Type B pancreatic cell (in vitro differentiated cells): Measurements from ENCODE around the gene TWF2. TPM values are rescaled to one million over a fixed set of nuclear protein-coding genes. Genes with fewer than 3 reads are reported as not detected.

Experiments
- DNase-seq: peaks from one replicate; pipeline ENCODE4 v3.0.0; 2021; ENCODE audit warnings: mixed read lengths; ENCODE audit not compliant: unreplicated experiment; ENCODE audit errors: extremely low spot score
- H3K27ac Mint-ChIP-seq: 2 replicates; pipeline ENCODE4 v1.8.0; 2021; ENCODE audit warnings: mild to moderate bottlenecking, mixed read lengths
- H3K27me3 Mint-ChIP-seq: 2 replicates; pipeline ENCODE4 v1.8.0; 2021; ENCODE audit warnings: mixed read lengths
- H3K36me3 Mint-ChIP-seq: 2 replicates; pipeline ENCODE4 v1.8.0; 2021; ENCODE audit warnings: mixed read lengths
- H3K4me1 Mint-ChIP-seq: one replicate; pipeline ENCODE4 v1.8.0; 2021; ENCODE audit warnings: mixed read lengths; ENCODE audit not compliant: unreplicated experiment
- H3K4me3 Mint-ChIP-seq: 2 replicates; pipeline ENCODE4 v1.8.0; 2021; ENCODE audit warnings: mild to moderate bottlenecking, mixed read lengths
- H3K9me3 Mint-ChIP-seq: 2 replicates; pipeline ENCODE4 v1.8.0; 2021; ENCODE audit warnings: mixed read lengths
- microRNA-seq: library from miRNA; unstranded; fragments of <30 nt; microRNA quantifications from one replicate; pipeline ENCODE4, GENCODE V29; 2020
- total RNA-seq: library from RNA; stranded (reverse); gene quantifications from 2 replicates; pipeline ENCODE4 v1.2.1, GENCODE V29; 2021; ENCODE audit warnings: low replicate concordance
- TF ChIP-seq, protein P1 (sequence below): fragments of 200-600 bp; sonication (generic); conservative IDR thresholded peaks from 2 replicates; pipeline ENCODE4 v1.5.0; 2021; ENCODE audit warnings: antibody characterized with exemption, mild to moderate bottlenecking

Gene TWF2
- total RNA-seq, 1 donor from 2014 or later, result 33.7 TPM

- Mint-ChIP-seq H3K27ac (no peak overlapping the region), H3K36me3 (no peaks in the 10 kb centered on the region), H3K9me3 (no peaks in the 10 kb centered on the region), H3K4me1 (peaks cover 15% of the 10 kb centered on the region), H3K27me3 (no peaks in the 10 kb centered on the region), H3K4me3 (no peak overlapping the region)
- TF ChIP-seq, protein P1, sequence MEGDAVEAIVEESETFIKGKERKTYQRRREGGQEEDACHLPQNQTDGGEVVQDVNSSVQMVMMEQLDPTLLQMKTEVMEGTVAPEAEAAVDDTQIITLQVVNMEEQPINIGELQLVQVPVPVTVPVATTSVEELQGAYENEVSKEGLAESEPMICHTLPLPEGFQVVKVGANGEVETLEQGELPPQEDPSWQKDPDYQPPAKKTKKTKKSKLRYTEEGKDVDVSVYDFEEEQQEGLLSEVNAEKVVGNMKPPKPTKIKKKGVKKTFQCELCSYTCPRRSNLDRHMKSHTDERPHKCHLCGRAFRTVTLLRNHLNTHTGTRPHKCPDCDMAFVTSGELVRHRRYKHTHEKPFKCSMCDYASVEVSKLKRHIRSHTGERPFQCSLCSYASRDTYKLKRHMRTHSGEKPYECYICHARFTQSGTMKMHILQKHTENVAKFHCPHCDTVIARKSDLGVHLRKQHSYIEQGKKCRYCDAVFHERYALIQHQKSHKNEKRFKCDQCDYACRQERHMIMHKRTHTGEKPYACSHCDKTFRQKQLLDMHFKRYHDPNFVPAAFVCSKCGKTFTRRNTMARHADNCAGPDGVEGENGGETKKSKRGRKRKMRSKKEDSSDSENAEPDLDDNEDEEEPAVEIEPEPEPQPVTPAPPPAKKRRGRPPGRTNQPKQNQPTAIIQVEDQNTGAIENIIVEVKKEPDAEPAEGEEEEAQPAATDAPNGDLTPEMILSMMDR, result no peak
- no peak for DNase-seq
Observed at GRCh38 chr3:52182196-52182595, 56.8 kb downstream of the TWF2 start.

DNA sequence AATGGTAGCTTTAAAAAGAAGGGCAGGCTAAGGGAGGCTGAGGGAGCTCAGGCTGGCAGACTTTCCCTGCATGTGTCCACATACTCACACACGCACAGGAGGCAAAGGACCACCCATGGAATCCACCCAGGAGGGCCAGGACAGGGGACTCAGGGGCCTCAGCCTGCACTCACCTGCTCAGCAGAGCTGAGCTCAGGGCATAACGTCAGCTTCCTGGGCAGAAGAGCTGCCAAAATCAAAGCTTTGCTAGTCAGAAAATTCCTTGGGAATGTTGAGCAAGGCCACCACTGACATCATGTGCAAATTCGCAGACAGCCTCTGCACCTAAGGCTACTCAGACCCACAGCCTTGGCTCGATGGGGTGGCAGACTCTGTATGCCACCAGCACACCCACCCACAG, 57.4 kb downstream of the TWF2 start:
- peaks cover 19% of the 10 kb centered on the region for H3K4me1 Mint-ChIP-seq

More for the DNA sequence above, 57.4 kb downstream of the TWF2 start:
- Mint-ChIP-seq H3K4me3 (no peak overlapping the region), H3K27me3 (no peaks in the 10 kb centered on the region), H3K36me3 (no peaks in the 10 kb centered on the region), H3K27ac (no peak overlapping the region), H3K9me3 (no peaks in the 10 kb centered on the region)
- TF ChIP-seq, protein P1, result no peak
- DNase-seq, result no peak

Small RNAs within 50 kb of the gene (microRNA-seq; reads per million reads assigned to microRNA genes)
- gene MIRLET7G, result 18,850 reads per million, percentile 98 among the genes with 10 or more reads in this experiment

Other genes with a start within 250 kb of the TWF2 start
- 1,439 and 1,690 TPM in 2 replicates for gene RPL29, start 243.3 kb downstream of the TWF2 start, total RNA-seq
- 11.9 and 25.9 TPM in 2 replicates for gene DUSP7, start 182.6 kb downstream of the TWF2 start, total RNA-seq
- 10.5 and 19.1 TPM in 2 replicates for gene POC1A, start 84.7 kb downstream of the TWF2 start, total RNA-seq
- gene ALAS1, start 41.0 kb downstream of the TWF2 start, total RNA-seq, result 57.1 and 60.8 TPM in 2 replicates
- 0.22 TPM in 1 of 2 replicates, not detected in the other for gene TLR9, start 13.5 kb downstream of the TWF2 start, total RNA-seq
- gene PPM1M, start 6.6 kb upstream of the TWF2 start, total RNA-seq, result 5.2 and 8.0 TPM in 2 replicates
- gene WDR82, start 39.5 kb upstream of the TWF2 start, total RNA-seq, result 74.2 and 96.8 TPM in 2 replicates
- 29.7 and 50.5 TPM in 2 replicates for gene GLYCTK, start 48.7 kb upstream of the TWF2 start, total RNA-seq
- 2.6 and 7.3 TPM in 2 replicates for gene DNAH1, start 77.2 kb upstream of the TWF2 start, total RNA-seq
- 80.9 and 106 TPM in 2 replicates for gene BAP1, start 170.8 kb upstream of the TWF2 start, total RNA-seq
- 3.9 and 8.2 TPM in 2 replicates for gene PHF7, start 171.5 kb upstream of the TWF2 start, total RNA-seq
- 0.45 and 0.77 TPM in 2 replicates for gene SEMA3G, start 205.9 kb upstream of the TWF2 start, total RNA-seq
- gene TNNC1, start 214.9 kb upstream of the TWF2 start, total RNA-seq, result 6.6 and 16.6 TPM in 2 replicates
- gene NISCH, start 216.4 kb upstream of the TWF2 start, total RNA-seq, result 105 and 149 TPM in 2 replicates